NCI-H82 treated with DMSO at 0.1 percent for 48 hours (cell line): Measurements from ENCODE around the gene AMH.
A peak's percentile ranks its signal among the peaks of the same experiment; 100 is the strongest.
"Not testable (repeated sequence)": the region's sequence is repeated elsewhere in the genome, so short reads cannot be mapped to it uniquely, and the experiment has no call there.

Experiments used
- DNase-seq: peaks from one replicate; lab custom pipeline; 2025; ENCODE audit not compliant: unreplicated experiment; lab: John Stamatoyannopoulos, UW

AMH gene

GRCh38 chr19:2269244-2270156, 20.4 kb downstream of the AMH start:
- peak; percentile 84 for DNase-seq

GRCh38 chr19:2270157-2270422, 21.0 kb downstream of the AMH start:
- DNase-seq: no peak

GRCh38 chr19:2270423-2271233, 21.5 kb downstream of the AMH start:
- DNase-seq: no peak

- DNase-seq: no peak
Observed at GRCh38 chr19:2271234-2272103, 22.3 kb downstream of the AMH start.

- DNase-seq: peak; percentile 69
Observed at GRCh38 chr19:2273356-2274184, 24.4 kb downstream of the AMH start.

GRCh38 chr19:2274185-2274711, 25.1 kb downstream of the AMH start:
- no peak for DNase-seq

- no peak for DNase-seq
Observed at GRCh38 chr19:2274931-2275535, 25.9 kb downstream of the AMH start.

GRCh38 chr19:2275588-2276428, 26.7 kb downstream of the AMH start:
- no peak for DNase-seq

- DNase-seq: no peak
Observed at GRCh38 chr19:2276429-2276986, 27.4 kb downstream of the AMH start.

GRCh38 chr19:2277138-2277537, 28.0 kb downstream of the AMH start:
- DNase-seq: no peak

- no peak for DNase-seq
Observed at GRCh38 chr19:2278459-2279158, 29.5 kb downstream of the AMH start.

- DNase-seq: no peak
Observed at GRCh38 chr19:2280633-2281264, 31.6 kb downstream of the AMH start.

GRCh38 chr19:2281265-2282061, 32.3 kb downstream of the AMH start:
- DNase-seq: not testable (repeated sequence)

- no peak for DNase-seq
Observed at GRCh38 chr19:2282062-2282861, 33.1 kb downstream of the AMH start, which contains the start of gene PEAK3. Gene PEAK3 (minus strand): TSS chr19:2282175. CDS start chr19:2280931, 1,244 bp downstream.

GRCh38 chr19:2282862-2283237, 33.7 kb downstream of the AMH start:
- DNase-seq: no peak
